GM23248 (cell line): ENCODE data around the gene PRSS1. TPM values are rescaled to one million over a fixed set of nuclear protein-coding genes. Genes with fewer than 3 reads are reported as not detected.
"Not testable (repeated sequence)": the region's sequence is repeated elsewhere in the genome, so short reads cannot be mapped to it uniquely, and the experiment has no call there.

Source experiments
- DNase-seq: peaks from one replicate; pipeline ENCODE4 v3.0.0-alpha.2; 2015
- H2AFZ ChIP-seq: fragments of 200-600 bp; sonication (generic); 2 replicates; pipeline ENCODE4 v1.6.1; 2016; ENCODE audit warnings: antibody characterized with exemption
- H3F3A ChIP-seq: fragments of 200-600 bp; sonication (generic); 2 replicates; pipeline ENCODE4 v1.6.1; 2016; ENCODE audit warnings: mild to moderate bottlenecking, antibody characterized with exemption, mixed run types; ENCODE audit not compliant: insufficient read depth
- H3K27ac ChIP-seq: fragments of 200-600 bp; sonication (generic); 2 replicates; pipeline ENCODE4 v1.5.1; 2016; ENCODE audit warnings: mild to moderate bottlenecking
- H3K27me3 ChIP-seq: fragments of 200-600 bp; sonication (generic); replicated peaks from 2 replicates; pipeline ENCODE4 v1.6.1; 2016; ENCODE audit warnings: mild to moderate bottlenecking; ENCODE audit not compliant: insufficient read depth
- H3K36me3 ChIP-seq: fragments of 200-600 bp; sonication (generic); 2 replicates; pipeline ENCODE4 v1.6.1; 2016; ENCODE audit warnings: low read depth, mild to moderate bottlenecking
- H3K4me1 ChIP-seq: fragments of 200-600 bp; sonication (generic); 2 replicates; pipeline ENCODE4 v1.6.1; 2016; ENCODE audit warnings: mild to moderate bottlenecking; ENCODE audit not compliant: insufficient read depth
- H3K4me2 ChIP-seq: fragments of 200-600 bp; sonication (generic); one replicate; pipeline ENCODE4 v1.6.1; 2016; ENCODE audit warnings: mild to moderate bottlenecking; ENCODE audit not compliant: unreplicated experiment
- H3K4me3 ChIP-seq: fragments of 200-600 bp; sonication (generic); 2 replicates; pipeline ENCODE4 v1.5.1; 2016; ENCODE audit warnings: mild to moderate bottlenecking
- H3K79me2 ChIP-seq: fragments of 200-600 bp; sonication (generic); 2 replicates; pipeline ENCODE4 v1.6.1; 2016; ENCODE audit warnings: mild to moderate bottlenecking; ENCODE audit not compliant: insufficient read depth
- H3K9ac ChIP-seq: fragments of 200-600 bp; sonication (generic); 2 replicates; pipeline ENCODE4 v1.6.1; 2016; ENCODE audit warnings: mild to moderate bottlenecking
- H3K9me2 ChIP-seq: fragments of 200-600 bp; sonication (generic); 2 replicates; pipeline ENCODE4 v1.6.1; 2016; ENCODE audit warnings: mixed run types, mild to moderate bottlenecking, moderate library complexity; ENCODE audit not compliant: insufficient read depth
- H3K9me3 ChIP-seq: fragments of 200-600 bp; sonication (generic); one replicate; pipeline ENCODE4 v1.6.1; 2017; ENCODE audit warnings: low read depth
- H4K20me1 ChIP-seq: fragments of 200-600 bp; sonication (generic); 2 replicates; pipeline ENCODE4 v1.6.0; 2016; ENCODE audit not compliant: insufficient read depth
- EZH2 ChIP-seq: fragments of 200-600 bp; sonication (generic); IDR thresholded peaks from 2 replicates; pipeline ENCODE4 v1.6.1; 2018; ENCODE audit warnings: antibody characterized with exemption, mild to moderate bottlenecking; ENCODE audit not compliant: insufficient read depth, poor library complexity, severe bottlenecking
- EZH2phosphoT487 ChIP-seq: fragments of 200-600 bp; sonication (generic); IDR thresholded peaks from 2 replicates; pipeline ENCODE4 v1.6.1; 2018; ENCODE audit warnings: antibody characterized with exemption, moderate library complexity, mild to moderate bottlenecking, low read depth; ENCODE audit not compliant: insufficient read depth
- WGBS, 2 experiments: methylation state at CpG; one replicate each; pipeline ENCODE4 v1.1.6; 2015 to 2017; ENCODE audit warnings: low lambda C conversion rate in 2 of 2, low coverage in 1 of 2; ENCODE audit errors: missing lambda C conversion rate in 2 of 2; 5-methylcytosine and 5-hydroxymethylcytosine counted together
- in situ Hi-C: fragments of 300-500 bp; cut with MboI; formaldehyde crosslinking; loops from 2 replicates; pipeline ENCODE4 v1.15.0; 2020
- polyA plus RNA-seq: library from polyadenylated mRNA; unstranded; fragments of >200 nt; fragmentation: Nextera tagmentation; extraction: Ambion mirVana; gene quantifications from 2 replicates; pipeline ENCODE4 v1.2.1, GENCODE V29; 2016
- total RNA-seq: library from RNA; depleted of rRNA; stranded (reverse); fragments of >200 nt; shearing (Covaris generic); gene quantifications from 2 replicates; pipeline ENCODE4 v1.2.3, GENCODE V29; 2014

The PRSS1 gene
- total and polyA plus RNA-seq, 2 experiments from 2014 or later = not detected

DNA sequence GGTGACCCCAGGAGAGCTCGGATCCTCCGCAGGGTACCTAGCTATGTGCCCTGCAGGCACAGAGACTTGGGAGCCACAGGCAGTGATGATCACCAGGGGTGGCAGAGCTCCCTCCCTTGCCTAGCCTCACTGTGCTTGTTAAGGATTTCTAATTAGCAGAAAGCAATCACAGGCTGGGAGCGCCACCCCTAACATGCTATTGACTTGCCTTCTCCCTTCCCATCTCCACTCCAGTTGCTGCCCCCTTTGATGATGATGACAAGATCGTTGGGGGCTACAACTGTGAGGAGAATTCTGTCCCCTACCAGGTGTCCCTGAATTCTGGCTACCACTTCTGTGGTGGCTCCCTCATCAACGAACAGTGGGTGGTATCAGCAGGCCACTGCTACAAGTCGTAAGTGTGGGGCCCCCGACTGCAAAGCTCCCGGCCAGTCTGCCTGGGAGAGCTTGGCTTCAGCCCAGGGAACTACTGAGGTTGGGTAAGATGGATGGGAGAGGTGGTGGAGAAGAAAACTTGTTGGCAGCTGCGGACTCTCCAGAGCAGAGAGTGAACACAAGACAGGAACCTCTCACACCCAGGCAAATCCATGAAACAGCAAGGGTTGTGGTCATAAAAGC, 1.2 kb downstream of the PRSS1 start:
- no peak overlapping the region for H3K4me2 ChIP-seq
- no peak overlapping the region for H3K4me3 ChIP-seq
- H3K36me3 ChIP-seq = no peaks in the 10 kb centered on the region
- no peaks in the 10 kb centered on the region for H4K20me1 ChIP-seq
- H3F3A ChIP-seq = no peaks in the 10 kb centered on the region
- no peaks in the 10 kb centered on the region for H3K79me2 ChIP-seq
- no peak overlapping the region for H2AFZ ChIP-seq
- H3K9me2 ChIP-seq = no peaks in the 10 kb centered on the region
- WGBS, 2 experiments = 36 to 40% methylated on average over 9 of the region's 9 CpGs
- no peak overlapping the region for H3K9ac ChIP-seq
- no peaks in the 10 kb centered on the region for H3K27me3 ChIP-seq
- H3K9me3 ChIP-seq = no peaks in the 10 kb centered on the region
- in situ Hi-C loops = no loop called here
- no peaks in the 10 kb centered on the region for H3K4me1 ChIP-seq
- TF ChIP-seq EZH2phosphoT487 (no peak), EZH2 (no peak)
- DNase-seq = no peak
- H3K27ac ChIP-seq = no peak overlapping the region

GRCh38 chr7:142751526-142752175, 2.4 kb downstream of the PRSS1 start:
- H3K27ac ChIP-seq, H3K4me1 ChIP-seq, H3K9me2 ChIP-seq, H3K36me3 ChIP-seq, in situ Hi-C loops, H3K27me3 ChIP-seq, H4K20me1 ChIP-seq, H2AFZ ChIP-seq, H3F3A ChIP-seq, H3K9ac ChIP-seq, DNase-seq, H3K79me2 ChIP-seq, H3K4me2 ChIP-seq, H3K4me3 ChIP-seq, H3K9me3 ChIP-seq: not testable (repeated sequence)
- 50 to 52% methylated on average over 14 of the region's 14 CpGs for WGBS, 2 experiments

DNA sequence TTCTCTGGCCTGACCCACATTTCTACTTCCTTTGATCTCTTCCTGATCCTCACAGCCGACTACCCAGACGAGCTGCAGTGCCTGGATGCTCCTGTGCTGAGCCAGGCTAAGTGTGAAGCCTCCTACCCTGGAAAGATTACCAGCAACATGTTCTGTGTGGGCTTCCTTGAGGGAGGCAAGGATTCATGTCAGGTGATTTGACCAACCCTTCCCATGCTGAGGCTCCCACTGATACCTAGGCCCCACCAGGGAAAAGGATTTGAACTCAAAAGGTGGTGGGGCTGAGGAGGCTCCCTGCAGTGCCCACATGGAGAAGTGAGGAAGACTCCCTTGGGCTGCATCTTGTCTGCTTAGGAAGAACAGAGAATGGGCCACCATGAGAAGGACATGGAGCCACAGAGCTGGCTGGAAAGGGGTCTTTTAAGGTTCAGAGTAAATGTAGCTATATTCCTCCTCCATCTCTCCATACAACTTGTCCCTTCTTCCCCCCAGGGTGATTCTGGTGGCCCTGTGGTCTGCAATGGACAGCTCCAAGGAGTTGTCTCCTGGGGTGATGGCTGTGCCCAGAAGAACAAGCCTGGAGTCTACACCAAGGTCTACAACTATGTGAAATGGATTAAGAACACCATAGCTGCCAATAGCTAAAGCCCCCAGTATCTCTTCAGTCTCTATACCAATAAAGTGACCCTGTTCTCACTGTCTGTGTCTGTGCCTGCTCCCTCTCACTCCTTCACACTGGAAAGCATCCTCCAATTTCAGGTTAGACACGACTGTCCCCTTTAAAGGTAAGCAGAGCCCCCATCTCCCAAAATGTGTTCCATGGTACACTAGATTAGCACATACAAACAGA, 3.3 kb downstream of the PRSS1 start:
- Histone ChIP-seq H3K27me3 (no peaks in the 10 kb centered on the region), H3K4me1 (no peaks in the 10 kb centered on the region), H2AFZ (no peak overlapping the region), H3K4me3 (no peak overlapping the region), H3K27ac (no peak overlapping the region), H4K20me1 (no peaks in the 10 kb centered on the region), H3K9ac (no peak overlapping the region), H3F3A (no peaks in the 10 kb centered on the region), H3K36me3 (no peaks in the 10 kb centered on the region), H3K79me2 (no peaks in the 10 kb centered on the region), H3K4me2 (no peak overlapping the region), H3K9me3 (no peaks in the 10 kb centered on the region), H3K9me2 (no peaks in the 10 kb centered on the region)
- 4 to 21% methylated on average over 3 of the region's 3 CpGs for WGBS, 2 experiments
- TF ChIP-seq EZH2phosphoT487 = no peak
- TF ChIP-seq EZH2 = no peak
- in situ Hi-C loops = no loop called here
- DNase-seq = no peak

GRCh38 chr7:142753366-142753765, 4.1 kb downstream of the PRSS1 start:
- H3K27me3 ChIP-seq = no peaks in the 10 kb centered on the region; the same call in 1 of the 2 replicates
- H3K4me1 ChIP-seq = no peaks in the 10 kb centered on the region
- H3K9me3 ChIP-seq = no peaks in the 10 kb centered on the region
- in situ Hi-C loops = no loop called here
- H2AFZ ChIP-seq = no peak overlapping the region
- DNase-seq = no peak
- WGBS, 2 experiments = 28 to 36% methylated on average over 8 of the region's 8 CpGs
- H3F3A ChIP-seq = no peaks in the 10 kb centered on the region
- no peak for TF ChIP-seq EZH2phosphoT487
- no peak for TF ChIP-seq EZH2
- H3K9me2 ChIP-seq = no peaks in the 10 kb centered on the region
- no peaks in the 10 kb centered on the region for H3K79me2 ChIP-seq
- no peak overlapping the region for H3K27ac ChIP-seq
- no peak overlapping the region for H3K4me3 ChIP-seq
- H4K20me1 ChIP-seq = no peaks in the 10 kb centered on the region
- no peak overlapping the region for H3K9ac ChIP-seq
- H3K36me3 ChIP-seq = no peaks in the 10 kb centered on the region
- no peak overlapping the region for H3K4me2 ChIP-seq

DNA sequence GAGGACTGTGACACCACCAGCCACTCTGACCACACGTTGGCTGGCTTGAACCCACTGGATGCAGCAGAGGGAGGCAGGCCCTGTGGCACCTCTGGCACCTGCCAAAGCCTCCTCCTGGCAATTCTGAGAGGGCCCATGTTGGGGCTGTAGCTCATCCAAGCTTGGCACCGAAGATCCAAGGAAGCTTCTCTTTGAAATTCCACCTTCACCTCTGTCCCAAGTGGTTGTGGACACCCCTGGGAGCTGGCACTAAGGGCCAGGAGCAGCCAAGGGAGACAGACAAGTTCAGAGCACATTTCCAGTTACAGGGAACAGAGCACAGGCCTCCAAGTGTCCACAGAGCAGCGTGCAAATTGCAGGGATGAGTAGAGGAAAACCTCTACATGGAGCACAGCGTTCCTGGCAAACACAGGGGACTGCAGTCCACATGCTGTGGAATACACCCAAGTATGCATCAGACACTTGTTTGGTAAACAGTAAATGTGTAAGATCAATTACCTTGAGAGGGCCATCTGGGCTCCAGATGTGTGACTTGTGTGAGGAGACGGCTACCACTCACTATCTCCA, 4.7 kb downstream of the PRSS1 start:
- H3K4me1 ChIP-seq, H4K20me1 ChIP-seq, H2AFZ ChIP-seq, DNase-seq, H3K79me2 ChIP-seq, in situ Hi-C loops, H3K9me3 ChIP-seq, H3K27ac ChIP-seq, H3K4me3 ChIP-seq, H3K36me3 ChIP-seq, H3K9ac ChIP-seq, H3K9me2 ChIP-seq, H3F3A ChIP-seq, H3K4me2 ChIP-seq, H3K27me3 ChIP-seq: not testable (repeated sequence)
- 5 to 7% methylated on average over 5 of the region's 5 CpGs for WGBS, 2 experiments
